GM12878 (cell line): ENCODE results near the gene ZBTB39. TPM values are rescaled to one million over a fixed set of nuclear protein-coding genes. Genes with fewer than 3 reads are reported as not detected.

Source experiments
- ATAC-seq: fragments of 200-7000 bp; cut with Tn5 transposase; 3 replicates; pipeline ENCODE4 v1.9.1; 2020; ENCODE audit warnings: mild to moderate bottlenecking, moderate library complexity
- BruUV-seq: library from RNA; stranded (reverse); fragments of 400-500 nt; replicated peaks from 2 replicates; lab custom pipeline; 2021; lab: Mats Ljungman, UMichigan
- CTCF ChIA-PET: fragments of 300-600 bp; sonication (Branson Sonifier 250); formaldehyde crosslinking; extraction: SDS; loops from one replicate; lab custom pipeline; 2021; ENCODE audit warnings: inconsistent platforms; lab: Yijun Ruan, JAX
- POLR2A ChIA-PET: fragments of 350-600 bp; formaldehyde crosslinking; extraction: SDS; loops from one replicate; lab custom pipeline; 2021; ENCODE audit warnings: inconsistent platforms; lab: Charles Lee
- RAD21 ChIA-PET: fragments of 300-600 bp; sonication (Branson Sonifier 250); formaldehyde crosslinking; loops from one replicate; lab custom pipeline; 2023; ENCODE audit warnings: antibody characterized with exemption; ENCODE audit not compliant: unreplicated experiment; lab: Charles Lee
- SMC1A ChIA-PET: fragments of 300-600 bp; sonication (Branson Sonifier 250); formaldehyde crosslinking; loops from one replicate; lab custom pipeline; 2023; ENCODE audit not compliant: unreplicated experiment, uncharacterized antibody; lab: Charles Lee
- DNase-seq: peaks from one replicate; pipeline ENCODE4 v3.0.0-alpha.2; 2011; ENCODE audit warnings: low read depth, low spot score
- FAIRE-seq: peaks from 3 replicates; lab custom pipeline; 2011; peaks lifted over from hg19 to GRCh38; lab: Jason Lieb, UNC
- H2AFZ ChIP-seq: 2 replicates; pipeline ENCODE4 v1.6.0; 2011; ENCODE audit warnings: low read depth, low read length, control low read depth; ENCODE audit not compliant: control insufficient read depth
- H3K27ac ChIP-seq: 2 replicates; pipeline ENCODE4 v1.5.1; 2011; ENCODE audit warnings: control low read depth; ENCODE audit not compliant: control insufficient read depth, insufficient read depth
- H3K27me3 ChIP-seq, 2 experiments: replicated peaks in 1 of 2; 2 replicates each; pipeline versions ENCODE4 v1.6.0 to v1.6.1; 2011; ENCODE audit warnings: low read length in 1 of 2; ENCODE audit not compliant: control insufficient read depth in 2 of 2, insufficient read depth in 2 of 2
- H3K36me3 ChIP-seq, 2 experiments: 2 replicates each; pipeline ENCODE4 v1.5.1; 2011; ENCODE audit warnings: low read length in 1 of 2; ENCODE audit not compliant: control insufficient read depth in 2 of 2, insufficient read depth in 2 of 2
- H3K4me1 ChIP-seq: 2 replicates; pipeline ENCODE4 v1.6.1; 2011; ENCODE audit warnings: mild to moderate bottlenecking, low read length, moderate library complexity, mixed read lengths; ENCODE audit not compliant: control insufficient read depth, insufficient read depth
- H3K4me2 ChIP-seq: 2 replicates; pipeline ENCODE4 v1.6.0; 2011; ENCODE audit warnings: control low read depth; ENCODE audit not compliant: control insufficient read depth, insufficient read depth
- H3K4me3 ChIP-seq: fragments of 200-600 bp; sonication (generic); 2 replicates; pipeline ENCODE4 v1.5.1; 2016
- H3K79me2 ChIP-seq: 2 replicates; pipeline ENCODE4 v1.6.0; 2011; ENCODE audit warnings: low read length; ENCODE audit not compliant: control insufficient read depth, insufficient read depth
- H3K9ac ChIP-seq: 2 replicates; pipeline ENCODE4 v1.8.0; 2011; ENCODE audit warnings: low read length, control low read depth, mixed read lengths; ENCODE audit not compliant: control insufficient read depth, insufficient read depth
- H3K9me3 ChIP-seq: replicated peaks from 3 replicates; pipeline ENCODE4 v1.5.1; 2011; ENCODE audit warnings: mild to moderate bottlenecking, low read length; ENCODE audit not compliant: control insufficient read depth, insufficient read depth
- H4K20me1 ChIP-seq: 2 replicates; pipeline ENCODE4 v1.6.0; 2011; ENCODE audit not compliant: control insufficient read depth, insufficient read depth
- ASH2L ChIP-seq: fragments of 300-600, 200-600 bp; sonication (generic); IDR thresholded peaks from 2 replicates; pipeline ENCODE4 v1.6.1; 2017; ENCODE audit warnings: low read depth, mild to moderate bottlenecking, borderline replicate concordance
- EED ChIP-seq: sonication (generic); IDR thresholded peaks from 2 replicates; pipeline ENCODE4 v1.6.1; 2016; ENCODE audit warnings: antibody characterized with exemption, low read depth
- EGR1 ChIP-seq, 2 experiments: IDR thresholded peaks; 1 replicate in 1 of 2; 2 replicates in 1 of 2; pipeline ENCODE4 v1.6.1; 2011 to 2012; ENCODE audit warnings: low read depth in 2 of 2, low read length in 2 of 2, borderline replicate concordance in 1 of 2, mild to moderate bottlenecking in 1 of 2, moderate library complexity in 1 of 2
- IKZF1 ChIP-seq: fragments of 450-650 bp; conservative IDR thresholded peaks from 2 replicates; pipeline ENCODE4 v1.6.1; 2017; ENCODE audit warnings: antibody characterized with exemption, mild to moderate bottlenecking
- KLF5 ChIP-seq: fragments of 450-650 bp; IDR thresholded peaks from 2 replicates; pipeline ENCODE4 v1.6.1; 2014; ENCODE audit warnings: mild to moderate bottlenecking; ENCODE audit not compliant: partially characterized antibody
- MTA3 ChIP-seq: IDR thresholded peaks from 2 replicates; pipeline ENCODE4 v1.6.1; 2012; ENCODE audit warnings: low read length, inconsistent platforms, borderline replicate concordance
- NR2C1 ChIP-seq: fragments of 450-650 bp; IDR thresholded peaks from 2 replicates; pipeline ENCODE4 v1.6.1; 2017; ENCODE audit warnings: antibody characterized with exemption, mild to moderate bottlenecking, moderate library complexity
- NR2C2 ChIP-seq: IDR thresholded peaks from 2 replicates; pipeline ENCODE4 v1.6.1; 2011; ENCODE audit warnings: borderline replicate concordance, low read depth; ENCODE audit not compliant: control insufficient read depth, insufficient read length
- POLR2AphosphoS2 ChIP-seq: IDR thresholded peaks from 2 replicates; pipeline ENCODE4 v1.6.1; 2011; ENCODE audit warnings: low read depth, mild to moderate bottlenecking, low read length, improper control_type of control experiment, moderate library complexity
- RBBP5 ChIP-seq: fragments of 200-600 bp; sonication (generic); conservative IDR thresholded peaks from 2 replicates; pipeline ENCODE4 v1.6.1; 2016
- SIN3A ChIP-seq: IDR thresholded peaks from 2 replicates; pipeline ENCODE4 v1.6.1; 2012; ENCODE audit warnings: low read depth, low read length, improper control_type of control experiment
- SMAD1 ChIP-seq: fragments of 450-650 bp; IDR thresholded peaks from 2 replicates; pipeline ENCODE4 v1.6.1; 2018; ENCODE audit warnings: mild to moderate bottlenecking, low read depth; ENCODE audit not compliant: partially characterized antibody
- YBX1 ChIP-seq: fragments of 450-650 bp; IDR thresholded peaks from 2 replicates; pipeline ENCODE4 v1.6.1; 2016; ENCODE audit warnings: antibody characterized with exemption
- ZSCAN29 ChIP-seq: fragments of 450-650 bp; IDR thresholded peaks from 2 replicates; pipeline ENCODE4 v1.6.1; 2017; ENCODE audit warnings: mild to moderate bottlenecking, moderate library complexity
- WGBS: methylation state at CpG from one replicate; pipeline ENCODE4 v1.1.6; 2016; ENCODE audit warnings: low lambda C conversion rate; ENCODE audit not compliant: insufficient replicate concordance, insufficient coverage; ENCODE audit errors: missing lambda C conversion rate; 5-methylcytosine and 5-hydroxymethylcytosine counted together
- in situ Hi-C: fragments of 300-500 bp; cut with MboI; formaldehyde crosslinking; loops from 9 replicates; pipeline ENCODE4 v1.14.3; 2018; ENCODE audit warnings: mixed read lengths
- intact Hi-C: fragments of 100-400 bp; cut with micrococcal nuclease; formaldehyde crosslinking; loops from one replicate; pipeline ENCODE4 v1.14.2; 2022; ENCODE audit not compliant: unreplicated experiment
- polyA plus RNA-seq, 11 experiments: library from polyadenylated mRNA; depleted of rRNA in 4 of 11; unstranded in 6 of 11; stranded (reverse) in 5 of 11; fragments of >200 nt; fragmentation: Nextera tagmentation in 4 of 11; fragmentation: Illumina TruSeq in 1 of 11; extraction: Ambion mirVana in 4 of 11; extraction: Trizol in 1 of 11; gene quantifications; 1 replicate in 1 of 11; 2 replicates in 10 of 11; pipeline versions ENCODE4 v1.2.1 to v1.2.3, GENCODE V29; 2011 to 2016; ENCODE audit warnings: inconsistent platforms in 2 of 11, missing spikeins in 2 of 11, low read depth in 1 of 11
- total RNA-seq, 4 experiments: library from RNA; depleted of rRNA in 3 of 4; stranded (reverse); fragments of >200 nt in 3 of 4; fragmentation: Illumina TruSeq in 1 of 4; extraction: Trizol in 1 of 4; gene quantifications; 2 replicates each; pipeline versions ENCODE4 v1.2.1 to v1.2.3, GENCODE V29; 2013 to 2021
- TF ChIP-seq, protein P1 (sequence below): IDR thresholded peaks from 2 replicates; pipeline ENCODE4 v1.6.1; 2012; ENCODE audit warnings: low read depth, low read length, improper control_type of control experiment
- TF ChIP-seq, protein P2 (sequence below): fragments of 450-650 bp; conservative IDR thresholded peaks from 2 replicates; pipeline ENCODE4 v1.6.1; 2017; ENCODE audit warnings: mild to moderate bottlenecking, moderate library complexity
- TF ChIP-seq, protein P3 (sequence below), 3 experiments: IDR thresholded peaks in 2 of 3; conservative IDR thresholded peaks in 1 of 3; 2 replicates each; pipeline ENCODE4 v1.5.1; 2011; ENCODE audit warnings: low read depth in 3 of 3, low read length in 3 of 3, mild to moderate bottlenecking in 3 of 3, control low read depth in 2 of 3, moderate library complexity in 2 of 3, inconsistent platforms in 1 of 3, mixed read lengths in 1 of 3; ENCODE audit not compliant: control insufficient read depth in 2 of 3, insufficient read depth in 1 of 3; ENCODE audit errors: extremely low read depth in 1 of 3

Gene ZBTB39
- total and polyA plus RNA-seq, 10 of the 15 experiments (the other 5 are each of a cell fraction or from before 2014, with no cell fraction given), result 0.88 to 6.8 (median 4.4) TPM

DNA sequence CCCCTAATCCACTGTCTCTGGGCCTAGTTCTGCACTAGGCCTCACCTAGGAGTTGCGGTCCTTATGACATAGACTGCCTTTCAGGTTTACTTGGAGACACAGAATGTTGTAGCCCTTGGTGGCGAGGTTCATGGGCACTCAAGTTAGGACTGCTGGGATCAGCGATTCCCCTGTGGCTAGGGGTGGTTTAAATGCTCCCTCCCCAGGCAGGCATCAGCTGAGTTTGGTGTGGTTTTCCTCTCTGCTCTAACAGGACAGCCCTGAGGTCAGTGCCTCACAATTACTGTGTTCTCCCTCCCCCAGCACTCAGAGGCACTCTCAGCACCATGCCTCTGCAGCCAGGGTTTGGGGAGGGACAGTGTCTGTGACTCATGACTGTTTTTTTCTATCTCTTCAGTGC lies 26.7 kb downstream of the ZBTB39 start (continued):
- TF ChIP-seq, protein P1, sequence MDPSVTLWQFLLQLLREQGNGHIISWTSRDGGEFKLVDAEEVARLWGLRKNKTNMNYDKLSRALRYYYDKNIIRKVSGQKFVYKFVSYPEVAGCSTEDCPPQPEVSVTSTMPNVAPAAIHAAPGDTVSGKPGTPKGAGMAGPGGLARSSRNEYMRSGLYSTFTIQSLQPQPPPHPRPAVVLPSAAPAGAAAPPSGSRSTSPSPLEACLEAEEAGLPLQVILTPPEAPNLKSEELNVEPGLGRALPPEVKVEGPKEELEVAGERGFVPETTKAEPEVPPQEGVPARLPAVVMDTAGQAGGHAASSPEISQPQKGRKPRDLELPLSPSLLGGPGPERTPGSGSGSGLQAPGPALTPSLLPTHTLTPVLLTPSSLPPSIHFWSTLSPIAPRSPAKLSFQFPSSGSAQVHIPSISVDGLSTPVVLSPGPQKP, result no peak

DNA sequence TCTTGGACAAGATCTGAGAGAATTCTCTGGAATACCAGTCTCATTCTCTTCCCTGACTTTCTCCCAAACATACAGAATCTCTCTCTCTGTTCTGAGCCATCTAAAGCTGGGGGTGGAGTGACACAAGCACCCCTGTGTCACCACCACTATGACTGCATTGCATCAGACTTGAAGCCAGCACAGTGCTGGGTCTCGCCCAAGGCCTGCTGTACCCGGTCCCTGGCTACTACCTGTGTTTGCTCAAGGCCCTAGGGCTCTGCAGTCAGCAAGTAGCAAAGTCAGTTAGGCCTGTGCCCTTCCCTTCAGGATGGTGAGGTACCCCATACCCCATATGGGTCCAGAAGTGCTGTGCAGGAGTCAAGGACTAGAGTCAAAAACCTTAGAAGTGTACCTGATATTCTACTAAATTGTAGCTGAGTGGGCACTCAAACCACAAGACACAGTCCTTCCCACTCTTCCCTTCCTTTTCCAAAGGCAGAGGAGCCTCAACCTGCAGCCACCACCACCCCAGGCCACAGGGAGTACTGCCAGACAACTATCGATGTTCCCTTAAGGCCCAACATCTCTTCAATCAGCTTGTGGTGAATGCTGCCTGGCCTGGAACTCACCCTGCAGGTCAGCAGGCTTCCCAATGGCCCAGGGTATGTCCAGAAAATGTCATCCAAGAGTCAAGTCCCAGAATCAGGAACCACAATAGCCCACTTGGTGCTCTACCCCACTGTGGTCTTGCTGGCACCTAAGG lies 27.8 kb downstream of the ZBTB39 start:
- WGBS, result 57% methylated on average over 3 of the region's 3 CpGs
- Histone ChIP-seq H3K4me1 (no peaks in the 10 kb centered on the region), H3K27me3 (no peaks in the 10 kb centered on the region), H3K4me2 (no peak overlapping the region), H3K9ac (no peak overlapping the region), H3K79me2 (no peaks in the 10 kb centered on the region), H3K9me3 (no peaks in the 10 kb centered on the region), H3K4me3 (no peak overlapping the region), H3K36me3 (no peaks in the 10 kb centered on the region), H4K20me1 (no peaks in the 10 kb centered on the region), H3K27ac (no peak overlapping the region), H2AFZ (no peak overlapping the region)
- ChIA-PET SMC1A (no interaction called here), CTCF (interaction anchor here (0.6 kb wide), 1 partner anchor 146 kb away, joined by 3 read pairs; no protein-coding TSS in a partner anchor), POLR2A (no interaction called here), RAD21 (no interaction called here)
- DNase-seq (no peak), ATAC-seq (no peak), FAIRE-seq (no peak)
- no TSS peak for BruUV-seq
- in situ Hi-C loops, result no loop called here
- intact Hi-C loops, result no loop called here
- TF ChIP-seq SMAD1 (no peak), NR2C2 (no peak), POLR2AphosphoS2 (no peak), ASH2L (no peak), NR2C1 (no peak), KLF5 (no peak), IKZF1 (no peak), SIN3A (no peak), MTA3 (no peak), EGR1 (IDR thresholded peaks at IDR 0.05; ENCODE audit: borderline replicate concordance in 1 of 2, low read depth in 2 of 2, low read length in 2 of 2) (no peak), EED (no peak), ZSCAN29 (no peak), YBX1 (no peak), RBBP5 (no peak)
- TF ChIP-seq, protein P2, sequence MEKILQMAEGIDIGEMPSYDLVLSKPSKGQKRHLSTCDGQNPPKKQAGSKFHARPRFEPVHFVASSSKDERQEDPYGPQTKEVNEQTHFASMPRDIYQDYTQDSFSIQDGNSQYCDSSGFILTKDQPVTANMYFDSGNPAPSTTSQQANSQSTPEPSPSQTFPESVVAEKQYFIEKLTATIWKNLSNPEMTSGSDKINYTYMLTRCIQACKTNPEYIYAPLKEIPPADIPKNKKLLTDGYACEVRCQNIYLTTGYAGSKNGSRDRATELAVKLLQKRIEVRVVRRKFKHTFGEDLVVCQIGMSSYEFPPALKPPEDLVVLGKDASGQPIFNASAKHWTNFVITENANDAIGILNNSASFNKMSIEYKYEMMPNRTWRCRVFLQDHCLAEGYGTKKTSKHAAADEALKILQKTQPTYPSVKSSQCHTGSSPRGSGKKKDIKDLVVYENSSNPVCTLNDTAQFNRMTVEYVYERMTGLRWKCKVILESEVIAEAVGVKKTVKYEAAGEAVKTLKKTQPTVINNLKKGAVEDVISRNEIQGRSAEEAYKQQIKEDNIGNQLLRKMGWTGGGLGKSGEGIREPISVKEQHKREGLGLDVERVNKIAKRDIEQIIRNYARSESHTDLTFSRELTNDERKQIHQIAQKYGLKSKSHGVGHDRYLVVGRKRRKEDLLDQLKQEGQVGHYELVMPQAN, result no peak
- TF ChIP-seq, protein P3, sequence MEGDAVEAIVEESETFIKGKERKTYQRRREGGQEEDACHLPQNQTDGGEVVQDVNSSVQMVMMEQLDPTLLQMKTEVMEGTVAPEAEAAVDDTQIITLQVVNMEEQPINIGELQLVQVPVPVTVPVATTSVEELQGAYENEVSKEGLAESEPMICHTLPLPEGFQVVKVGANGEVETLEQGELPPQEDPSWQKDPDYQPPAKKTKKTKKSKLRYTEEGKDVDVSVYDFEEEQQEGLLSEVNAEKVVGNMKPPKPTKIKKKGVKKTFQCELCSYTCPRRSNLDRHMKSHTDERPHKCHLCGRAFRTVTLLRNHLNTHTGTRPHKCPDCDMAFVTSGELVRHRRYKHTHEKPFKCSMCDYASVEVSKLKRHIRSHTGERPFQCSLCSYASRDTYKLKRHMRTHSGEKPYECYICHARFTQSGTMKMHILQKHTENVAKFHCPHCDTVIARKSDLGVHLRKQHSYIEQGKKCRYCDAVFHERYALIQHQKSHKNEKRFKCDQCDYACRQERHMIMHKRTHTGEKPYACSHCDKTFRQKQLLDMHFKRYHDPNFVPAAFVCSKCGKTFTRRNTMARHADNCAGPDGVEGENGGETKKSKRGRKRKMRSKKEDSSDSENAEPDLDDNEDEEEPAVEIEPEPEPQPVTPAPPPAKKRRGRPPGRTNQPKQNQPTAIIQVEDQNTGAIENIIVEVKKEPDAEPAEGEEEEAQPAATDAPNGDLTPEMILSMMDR (IDR thresholded peaks at IDR 0.05 in 2 of 3, conservative IDR thresholded peaks at IDR 0.05 in 1 of 3; ENCODE audit: control insufficient read depth in 2 of 3, extremely low read depth in 1 of 3, insufficient read depth in 1 of 3, low read depth in 3 of 3, low read length in 3 of 3), result no peak
